ENCODE data around the gene KTI12.

GRCh38 chr1:52003877-52004276 lies 29.7 kb downstream of the KTI12 start:
- TF ChIP-seq CTCF (IDR thresholded peaks at IDR 0.05; ENCODE audit: low read length) (no peak), EZH2 (IDR thresholded peaks at IDR 0.05; ENCODE audit: borderline replicate concordance, low read length) (no peak)

All from OCI-LY1 (cell line).